Thyroid gland (tissue), 4 donors: ENCODE measurements around the gene NACC1.

Source experiments
- CTCF ChIP-seq, 6 experiments: fragments of 200-600 bp in 3 of 6; fragments of 450-650 bp in 3 of 6; sonication (generic) in 3 of 6; IDR thresholded peaks; one replicate each; pipeline ENCODE4 v1.5.1; 2016 to 2019; ENCODE audit warnings: antibody characterized with exemption in 6 of 6, mild to moderate bottlenecking in 2 of 6, inconsistent platforms in 1 of 6, moderate library complexity in 1 of 6
- POLR2A ChIP-seq, 2 donors: fragments of 450-650 bp; IDR thresholded peaks; one replicate each; pipeline ENCODE4 v1.6.1; 2017; ENCODE audit warnings: antibody characterized with exemption in 2 of 2, mild to moderate bottlenecking in 2 of 2, moderate library complexity in 1 of 2

- TF ChIP-seq CTCF (IDR thresholded peaks at IDR 0.05) (no peak), POLR2A (IDR thresholded peaks at IDR 0.05) (no peak)
Observed at GRCh38 chr19:13138916-13139198, 20.8 kb downstream of the NACC1 start.
